Gastrocnemius medialis (tissue), 4 donors: Measurements from ENCODE around the gene PRR20D. TPM values are rescaled to one million over a fixed set of nuclear protein-coding genes. Genes with fewer than 3 reads are reported as not detected.
"Not testable (repeated sequence)": the region's sequence is repeated elsewhere in the genome, so short reads cannot be mapped to it uniquely, and the experiment has no call there.

Source experiments
- ATAC-seq, 2 donors: fragments of 150-250 bp; one replicate each; pipeline ENCODE4 v1.9.1; 2016
- DNase-seq, 2 donors: peaks; one replicate each; pipeline ENCODE4 v3.0.0-alpha.2; 2019
- H3K27ac ChIP-seq, 4 donors: fragments of 200-600 bp; sonication (generic); 1 replicate in 1 of 4; 2 replicates in 3 of 4; pipeline ENCODE4 v1.5.1; 2016 to 2018; ENCODE audit warnings: mild to moderate bottlenecking in 2 of 4, moderate library complexity in 1 of 4
- H3K27me3 ChIP-seq, 3 donors: fragments of 200-600 bp; sonication (generic) in 2 of 3; 1 replicate in 1 of 3; 2 replicates in 2 of 3; pipeline versions ENCODE4 v1.5.1 to v1.6.0; 2016 to 2019; ENCODE audit warnings: mild to moderate bottlenecking in 1 of 3, moderate library complexity in 1 of 3
- H3K36me3 ChIP-seq, 2 donors: fragments of 200-600 bp; sonication (generic) in 1 of 2; one replicate each; pipeline ENCODE4 v1.5.1; 2017 to 2018
- H3K4me1 ChIP-seq, 2 donors: fragments of 200-600 bp; sonication (generic) in 1 of 2; one replicate each; pipeline ENCODE4 v1.5.1; 2016 to 2017; ENCODE audit warnings: mild to moderate bottlenecking in 2 of 2
- H3K4me3 ChIP-seq, 4 donors: fragments of 200-600 bp; sonication (generic) in 3 of 4; 1 replicate in 1 of 4; 2 replicates in 3 of 4; pipeline ENCODE4 v1.5.1; 2016 to 2019; ENCODE audit warnings: mild to moderate bottlenecking in 2 of 4
- H3K9me3 ChIP-seq, 3 donors: fragments of 200-600 bp; sonication (generic) in 2 of 3; 1 replicate in 1 of 3; 2 replicates in 2 of 3; pipeline ENCODE4 v1.5.1; 2016 to 2019
- POLR2A ChIP-seq, 2 donors: fragments of 450-650 bp; IDR thresholded peaks; one replicate each; pipeline ENCODE4 v1.6.1; 2017; ENCODE audit warnings: antibody characterized with exemption in 2 of 2, mild to moderate bottlenecking in 2 of 2, moderate library complexity in 2 of 2
- in situ Hi-C, 4 donors: fragments of 200-750 bp; cut with MboI; loops; one replicate each; pipeline versions ENCODE4 v1.15.0 to v1.8.0; 2017; ENCODE audit warnings: low sequenced_read_pairs in 4 of 4
- intact Hi-C: fragments of 100-400 bp; cut with DNase I; formaldehyde crosslinking; loops from one replicate; pipeline ENCODE4 v1.15.1; 2023; ENCODE audit warnings: low total_unique reads
- total RNA-seq, 4 donors: library from RNA; depleted of rRNA; stranded (reverse); fragments of >200 nt; gene quantifications; one replicate each; pipeline versions ENCODE4 v1.1.0 to v1.2.3, GENCODE V29; 2016
- TF ChIP-seq, protein P1 (sequence below), 5 experiments: fragments of 450-650 bp in 3 of 5; fragments of 200-600 bp in 2 of 5; sonication (generic) in 2 of 5; IDR thresholded peaks in 4 of 5; conservative IDR thresholded peaks in 1 of 5; 1 replicate in 4 of 5; 2 replicates in 1 of 5; pipeline ENCODE4 v1.5.1; 2016 to 2019; ENCODE audit warnings: antibody characterized with exemption in 5 of 5, mild to moderate bottlenecking in 3 of 5, moderate library complexity in 3 of 5

The PRR20D gene
- not detected for total RNA-seq

DNA sequence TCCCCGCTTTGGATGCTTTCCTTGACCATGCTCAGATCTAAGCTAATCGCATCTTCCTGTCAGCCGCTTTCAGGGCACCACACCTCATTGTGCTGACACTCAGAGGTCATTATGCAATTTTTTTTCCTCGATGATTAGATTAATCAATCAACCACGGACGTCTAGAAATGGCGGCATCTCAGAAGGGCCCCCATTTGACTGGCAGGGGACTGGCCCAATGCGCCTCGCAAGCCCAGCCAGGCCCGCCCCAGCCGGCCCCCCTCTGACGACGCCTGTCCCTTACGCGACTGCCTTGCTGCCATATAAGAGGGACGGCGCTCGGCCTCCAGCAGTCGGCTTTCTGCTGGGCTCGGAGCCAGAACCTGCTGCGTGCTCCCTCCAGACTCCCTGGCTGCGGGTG, at the start of gene PRR20D:
PRR20D (plus strand) TSS at position 301 of the 400 bp plus-strand sequence. CDS start 387 bp downstream, outside the sequence.
- H3K36me3 ChIP-seq, intact Hi-C loops, ATAC-seq, H3K4me1 ChIP-seq, H3K27me3 ChIP-seq, DNase-seq, H3K27ac ChIP-seq, H3K4me3 ChIP-seq, in situ Hi-C loops, H3K9me3 ChIP-seq: not testable (repeated sequence)

DNA sequence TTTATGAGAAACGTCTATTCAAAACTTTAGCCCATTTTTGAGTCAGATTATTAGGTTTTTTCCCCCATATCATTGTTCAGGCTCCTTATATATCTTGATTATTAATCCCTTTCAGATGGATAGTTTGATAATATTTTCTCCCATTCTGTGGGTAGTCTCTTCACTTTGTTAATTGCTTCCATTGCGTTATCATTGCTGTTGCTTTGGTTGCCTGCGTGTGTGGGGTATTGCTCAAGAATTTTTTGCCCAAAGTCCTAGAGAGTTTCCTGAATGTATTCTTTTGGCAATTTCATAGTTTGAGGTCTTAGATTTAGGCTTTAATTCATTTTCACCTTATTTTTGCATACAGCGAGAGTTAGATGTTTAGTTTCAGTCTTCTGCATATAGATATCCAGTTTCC, 45.5 kb upstream of the PRR20D start:
- Histone ChIP-seq H3K4me3 (no peak overlapping the region), H3K36me3 (no peaks in the 10 kb centered on the region), H3K4me1 (no peaks in the 10 kb centered on the region), H3K9me3 (no peaks in the 10 kb centered on the region), H3K27me3 (no peaks in the 10 kb centered on the region), H3K27ac (no peak overlapping the region)
- TF ChIP-seq POLR2A (IDR thresholded peaks at IDR 0.05) = no peak
- TF ChIP-seq, protein P1, sequence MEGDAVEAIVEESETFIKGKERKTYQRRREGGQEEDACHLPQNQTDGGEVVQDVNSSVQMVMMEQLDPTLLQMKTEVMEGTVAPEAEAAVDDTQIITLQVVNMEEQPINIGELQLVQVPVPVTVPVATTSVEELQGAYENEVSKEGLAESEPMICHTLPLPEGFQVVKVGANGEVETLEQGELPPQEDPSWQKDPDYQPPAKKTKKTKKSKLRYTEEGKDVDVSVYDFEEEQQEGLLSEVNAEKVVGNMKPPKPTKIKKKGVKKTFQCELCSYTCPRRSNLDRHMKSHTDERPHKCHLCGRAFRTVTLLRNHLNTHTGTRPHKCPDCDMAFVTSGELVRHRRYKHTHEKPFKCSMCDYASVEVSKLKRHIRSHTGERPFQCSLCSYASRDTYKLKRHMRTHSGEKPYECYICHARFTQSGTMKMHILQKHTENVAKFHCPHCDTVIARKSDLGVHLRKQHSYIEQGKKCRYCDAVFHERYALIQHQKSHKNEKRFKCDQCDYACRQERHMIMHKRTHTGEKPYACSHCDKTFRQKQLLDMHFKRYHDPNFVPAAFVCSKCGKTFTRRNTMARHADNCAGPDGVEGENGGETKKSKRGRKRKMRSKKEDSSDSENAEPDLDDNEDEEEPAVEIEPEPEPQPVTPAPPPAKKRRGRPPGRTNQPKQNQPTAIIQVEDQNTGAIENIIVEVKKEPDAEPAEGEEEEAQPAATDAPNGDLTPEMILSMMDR (IDR thresholded peaks at IDR 0.05 in 4 of 5, conservative IDR thresholded peaks at IDR 0.05 in 1 of 5) = no peak
- intact Hi-C loops (no loop called here), in situ Hi-C loops (loop anchor here in 2 of 4 donors (25.0 kb wide), 1 partner anchor 97 kb away; no protein-coding TSS in a partner anchor)
- DNase-seq (no peak), ATAC-seq (no peak)

DNA sequence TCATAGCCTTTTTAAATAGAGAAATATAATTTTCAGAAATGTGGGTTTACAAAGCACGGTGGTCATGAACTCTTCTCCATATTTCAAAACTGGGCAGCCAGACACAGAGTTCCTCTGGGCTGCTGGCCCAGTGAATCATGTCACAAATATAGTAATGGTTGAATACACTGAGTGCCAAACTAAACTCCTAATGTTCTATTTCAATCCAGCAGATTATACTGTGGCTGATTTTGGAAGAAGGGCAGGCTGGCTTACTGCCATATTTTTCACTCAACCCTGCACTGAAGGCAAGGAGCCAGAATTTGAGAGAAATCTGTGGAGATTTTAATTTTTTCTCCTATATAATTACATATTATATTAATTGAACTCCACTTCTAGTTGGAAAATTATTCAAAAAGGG, 36.8 kb upstream of the PRR20D start:
- intact Hi-C loops (no loop called here), in situ Hi-C loops (loop anchor here in 2 of 4 donors (25.0 kb wide), 1 partner anchor 89 kb away; no protein-coding TSS in a partner anchor)
- TF ChIP-seq POLR2A (IDR thresholded peaks at IDR 0.05) = no peak
- TF ChIP-seq, protein P1 (IDR thresholded peaks at IDR 0.05 in 4 of 5, conservative IDR thresholded peaks at IDR 0.05 in 1 of 5) = no peak
- H3K27me3 ChIP-seq = no peaks in the 10 kb centered on the region
- peak; percentile 66 to 92 for ATAC-seq
- no peaks in the 10 kb centered on the region for H3K36me3 ChIP-seq
- no peak overlapping the region for H3K27ac ChIP-seq
- no peaks in the 10 kb centered on the region for H3K9me3 ChIP-seq
- DNase-seq = peak in 1 of 2 donors; percentile 19
- H3K4me1 ChIP-seq = peaks cover 0 to 13% of the 10 kb centered on the region in 2 donors
- no peak overlapping the region for H3K4me3 ChIP-seq

DNA sequence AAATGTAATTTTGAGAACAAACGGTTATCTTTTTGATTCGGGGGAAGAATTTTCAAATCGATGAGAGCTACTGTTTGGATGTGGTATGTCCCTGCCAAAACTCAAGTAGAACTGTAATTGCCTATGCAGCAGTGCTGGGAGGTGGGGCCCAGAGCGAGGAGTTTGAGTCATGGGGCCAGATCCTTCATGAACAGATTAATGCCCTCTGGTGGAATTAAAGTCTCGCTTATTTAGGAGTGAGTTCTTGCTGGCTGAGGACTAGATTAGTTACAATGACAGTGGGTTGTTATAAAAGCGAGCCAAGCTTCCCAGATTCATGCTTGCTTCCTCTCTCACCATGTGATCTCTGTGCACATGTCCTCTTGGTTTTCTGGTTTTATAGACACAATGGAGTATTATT, 31.5 kb upstream of the PRR20D start:
- no peak overlapping the region for H3K27ac ChIP-seq
- peaks cover 0 to 7% of the 10 kb centered on the region in 2 donors for H3K4me1 ChIP-seq
- DNase-seq (no peak), ATAC-seq (no peak)
- TF ChIP-seq, protein P1 (IDR thresholded peaks at IDR 0.05 in 4 of 5, conservative IDR thresholded peaks at IDR 0.05 in 1 of 5) = no peak
- no peak for TF ChIP-seq POLR2A (IDR thresholded peaks at IDR 0.05)
- H3K36me3 ChIP-seq = no peaks in the 10 kb centered on the region
- no peak overlapping the region for H3K4me3 ChIP-seq
- intact Hi-C loops (no loop called here), in situ Hi-C loops (no loop called here)
- H3K27me3 ChIP-seq = no peaks in the 10 kb centered on the region
- no peaks in the 10 kb centered on the region for H3K9me3 ChIP-seq

DNA sequence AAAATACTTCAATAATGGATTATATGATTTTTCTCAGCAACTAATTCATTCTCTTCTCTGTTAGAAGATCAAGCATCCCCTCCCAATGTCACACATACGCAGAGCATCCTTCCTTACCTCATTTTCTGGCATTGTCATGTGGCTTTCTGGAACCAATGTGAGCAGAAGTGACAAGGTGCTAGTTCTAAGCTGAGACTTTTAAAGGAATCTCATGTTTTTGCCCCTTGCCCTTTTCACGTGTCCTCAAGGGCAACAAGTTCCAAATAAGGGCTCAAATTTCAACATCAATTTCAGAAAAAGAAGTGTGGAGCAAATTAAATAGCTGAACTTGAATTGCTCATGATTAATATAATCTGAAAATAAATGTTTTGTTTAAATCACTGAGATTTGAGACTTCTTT, 24.3 kb upstream of the PRR20D start:
- Histone ChIP-seq H3K4me1 (no peaks in the 10 kb centered on the region), H3K27ac (no peak overlapping the region), H3K36me3 (no peaks in the 10 kb centered on the region), H3K4me3 (no peak overlapping the region), H3K9me3 (no peaks in the 10 kb centered on the region), H3K27me3 (no peaks in the 10 kb centered on the region)
- no peak for ATAC-seq
- in situ Hi-C loops (no loop called here), intact Hi-C loops (no loop called here)
- DNase-seq = no peak
- TF ChIP-seq, protein P1 (IDR thresholded peaks at IDR 0.05 in 4 of 5, conservative IDR thresholded peaks at IDR 0.05 in 1 of 5) = no peak
- no peak for TF ChIP-seq POLR2A (IDR thresholded peaks at IDR 0.05)
